Mucosa of rectum (tissue), 2 donors: ENCODE measurements around the gene SCN8A.
"Not testable (repeated sequence)": the region's sequence is repeated elsewhere in the genome, so short reads cannot be mapped to it uniquely, and the experiment has no call there.

Source experiments
- H3K27ac ChIP-seq, 2 donors: one replicate each; pipeline ENCODE4 v1.7.0; 2013; ENCODE audit warnings: inconsistent platforms in 2 of 2, low read depth in 2 of 2, low read length in 2 of 2
- H3K27me3 ChIP-seq, 2 donors: one replicate each; pipeline ENCODE4 v1.7.0; 2013; ENCODE audit warnings: low read length in 2 of 2; ENCODE audit not compliant: control insufficient read depth in 2 of 2, insufficient read depth in 2 of 2
- H3K36me3 ChIP-seq, 2 donors: one replicate each; pipeline ENCODE4 v1.7.0; 2013; ENCODE audit warnings: low read length in 2 of 2; ENCODE audit not compliant: control insufficient read depth in 2 of 2, insufficient read depth in 2 of 2
- H3K4me1 ChIP-seq, 2 donors: one replicate each; pipeline ENCODE4 v1.7.0; 2013; ENCODE audit warnings: low read length in 2 of 2, mild to moderate bottlenecking in 1 of 2; ENCODE audit not compliant: control insufficient read depth in 2 of 2, insufficient read depth in 2 of 2
- H3K4me3 ChIP-seq, 2 donors: one replicate each; pipeline ENCODE4 v1.7.0; 2013; ENCODE audit warnings: low read length in 2 of 2
- H3K9ac ChIP-seq, 2 donors: one replicate each; pipeline ENCODE4 v1.7.0; 2013; ENCODE audit warnings: low read length in 2 of 2, low read depth in 1 of 2, mild to moderate bottlenecking in 1 of 2
- H3K9me3 ChIP-seq, 2 donors: one replicate each; pipeline ENCODE4 v1.7.0; 2013; ENCODE audit warnings: low read length in 2 of 2; ENCODE audit not compliant: control insufficient read depth in 2 of 2
- donor health status: healthy.
- donor health status: Normal muscosa, but diverticular disease.

SCN8A gene

DNA sequence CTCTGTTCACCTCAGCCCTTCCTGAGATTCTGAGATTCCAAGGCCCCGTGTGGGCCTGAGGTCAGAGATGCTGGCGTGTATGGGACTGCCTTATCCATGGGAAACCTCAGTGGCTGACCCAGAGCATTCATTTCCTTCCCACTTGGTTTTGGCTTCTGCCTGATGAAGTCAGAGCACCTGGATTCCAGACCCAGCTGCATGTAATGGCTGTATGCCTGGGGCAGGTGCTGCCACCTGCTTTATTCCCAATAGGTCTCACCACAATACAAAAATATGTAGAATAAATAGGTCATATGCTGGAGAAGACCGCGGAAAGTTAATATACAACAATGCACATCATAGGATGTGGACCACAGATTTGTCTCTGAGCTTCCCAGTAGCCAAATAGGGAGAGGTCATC, 231.9 kb downstream of the SCN8A start:
- Histone ChIP-seq H3K36me3 (no peaks in the 10 kb centered on the region), H3K4me3 (no peak overlapping the region), H3K27ac (no peak overlapping the region), H3K27me3 (no peaks in the 10 kb centered on the region), H3K4me1 (peaks cover 12 to 18% of the 10 kb centered on the region in 2 donors), H3K9me3 (no peaks in the 10 kb centered on the region), H3K9ac (no peak overlapping the region)

DNA sequence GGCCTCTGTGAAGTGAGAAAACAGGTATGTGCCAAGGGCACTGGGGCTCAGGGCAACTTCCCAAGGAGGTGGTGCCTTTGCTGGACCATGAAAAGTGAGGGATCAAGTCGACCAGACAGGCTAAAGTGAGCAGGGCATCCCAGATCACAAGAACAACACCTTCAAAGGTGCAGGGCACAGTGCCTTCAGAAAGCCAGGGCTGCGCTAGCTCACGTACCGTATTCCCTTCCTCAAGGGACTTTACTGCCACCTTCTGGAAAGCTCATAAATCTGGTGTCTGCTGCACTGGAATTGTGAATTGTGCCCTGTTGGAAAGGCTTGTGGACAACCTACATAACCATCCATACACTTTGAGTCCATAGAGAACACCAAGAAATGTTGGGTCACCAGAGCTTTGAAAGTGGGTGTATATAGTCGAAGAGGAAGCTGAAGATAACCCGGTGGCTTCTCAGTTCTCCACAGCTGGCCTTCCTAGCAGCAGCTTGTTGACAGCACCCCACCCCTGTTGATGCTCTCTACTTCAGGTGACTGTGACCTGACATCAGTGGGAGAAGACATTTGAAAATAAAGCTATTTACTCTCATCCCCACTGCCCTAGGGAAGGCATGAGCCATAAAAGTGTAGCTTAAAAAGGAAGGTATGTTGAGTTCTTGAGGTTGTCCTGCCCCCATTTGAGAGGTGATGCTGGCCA, 233.0 kb downstream of the SCN8A start:
- Histone ChIP-seq H3K36me3 (no peaks in the 10 kb centered on the region), H3K4me3 (no peak overlapping the region), H3K27me3 (no peaks in the 10 kb centered on the region), H3K4me1 (peaks cover 18 to 23% of the 10 kb centered on the region in 2 donors), H3K9ac (no peak overlapping the region), H3K9me3 (no peaks in the 10 kb centered on the region), H3K27ac (no peak overlapping the region)

DNA sequence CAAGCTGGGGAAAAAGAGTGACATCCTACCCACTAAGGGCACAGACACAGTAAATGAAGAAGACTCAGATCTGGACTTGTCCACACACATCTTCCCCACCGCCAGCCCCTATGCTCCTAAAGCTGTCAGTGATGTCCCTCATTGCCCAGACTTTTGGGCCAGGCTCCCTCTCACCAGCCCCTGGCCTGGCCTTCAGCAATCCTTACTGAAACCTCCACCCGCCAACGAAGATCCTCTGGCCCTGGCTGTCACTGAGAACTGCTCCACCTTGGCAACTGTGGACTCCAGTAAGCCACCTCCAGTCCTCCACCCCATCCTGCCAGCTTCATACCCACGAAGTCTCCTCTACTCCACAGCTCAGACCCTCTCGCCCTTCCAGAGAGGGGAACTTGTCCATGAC, 234.2 kb downstream of the SCN8A start:
- Histone ChIP-seq H3K4me1 (peaks cover 18 to 21% of the 10 kb centered on the region in 2 donors), H3K27ac (no peak overlapping the region), H3K4me3 (no peak overlapping the region), H3K27me3 (no peaks in the 10 kb centered on the region), H3K36me3 (no peaks in the 10 kb centered on the region), H3K9ac (no peak overlapping the region), H3K9me3 (no peaks in the 10 kb centered on the region)

DNA sequence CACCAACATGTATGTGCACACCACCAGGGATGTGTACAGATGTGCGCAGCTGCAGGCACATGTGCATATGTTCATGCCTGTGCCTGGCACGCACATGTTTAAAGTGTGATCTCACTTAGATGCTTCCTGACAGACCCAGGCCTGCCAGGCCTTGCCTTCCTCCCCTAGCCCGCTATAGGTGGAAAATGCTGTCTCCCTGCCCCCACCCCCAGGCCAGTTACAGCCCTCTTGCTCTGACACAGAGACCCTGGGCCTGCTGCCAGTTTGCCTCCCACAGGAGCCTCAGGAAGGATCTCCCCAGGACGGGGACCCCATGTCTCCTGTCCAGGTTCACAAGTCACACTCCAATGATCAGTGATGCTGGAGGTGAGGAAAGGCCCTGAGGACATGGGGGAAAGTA, 235.8 kb downstream of the SCN8A start:
- peaks cover 18 to 19% of the 10 kb centered on the region in 2 donors for H3K4me1 ChIP-seq
- H3K4me3 ChIP-seq: no peak overlapping the region
- peaks cover 0 to 3% of the 10 kb centered on the region in 2 donors for H3K27me3 ChIP-seq
- H3K9me3 ChIP-seq: no peaks in the 10 kb centered on the region
- no peaks in the 10 kb centered on the region for H3K36me3 ChIP-seq
- H3K9ac ChIP-seq: no peak overlapping the region
- no peak overlapping the region for H3K27ac ChIP-seq

DNA sequence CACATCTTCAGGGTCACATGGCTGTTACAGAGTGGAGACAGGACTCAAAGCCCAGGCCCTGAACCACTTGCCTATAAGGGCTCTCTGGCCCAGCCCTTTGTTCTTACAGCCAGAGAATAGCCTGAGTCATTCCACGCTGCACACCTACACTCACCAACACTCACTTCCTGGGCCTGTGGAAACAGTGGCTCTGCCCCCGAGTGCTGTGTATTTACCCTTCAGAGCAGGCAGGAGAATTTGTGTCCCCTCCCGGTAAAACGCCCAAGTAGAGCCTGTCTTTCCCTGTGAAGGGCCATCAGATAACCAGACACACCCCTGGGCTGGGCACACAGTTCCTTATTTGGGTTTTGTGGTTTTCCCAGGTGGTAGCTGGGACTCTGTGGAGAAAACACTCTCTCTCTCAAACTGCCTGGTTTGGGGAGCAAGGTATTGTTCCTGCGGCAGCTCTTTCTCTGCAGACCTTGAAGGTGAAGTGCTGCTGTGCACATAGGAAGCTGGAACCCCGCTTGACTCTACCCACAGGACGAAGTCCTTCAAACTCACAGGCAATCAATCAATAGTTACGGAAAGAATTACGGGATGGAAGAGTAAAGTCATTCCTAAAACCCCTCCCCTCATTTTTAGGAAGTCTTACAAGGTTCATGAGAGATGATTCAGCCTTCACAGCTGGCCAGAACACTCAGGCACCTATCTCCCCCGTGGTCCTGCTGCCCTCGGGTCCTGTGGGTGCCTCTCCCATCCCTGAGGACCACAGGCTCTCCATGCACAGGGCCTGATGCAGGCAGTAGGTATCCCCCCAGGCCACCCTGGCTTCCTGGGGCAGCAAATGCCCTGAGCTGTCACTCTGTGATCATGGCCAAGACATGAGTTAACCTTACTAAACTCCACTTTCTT, 237.1 kb downstream of the SCN8A start:
- peak overlapping the region; percentile 29 to 69 for H3K27ac ChIP-seq
- H3K27me3 ChIP-seq: peaks cover 4 to 7% of the 10 kb centered on the region in 2 donors
- no peak overlapping the region for H3K4me3 ChIP-seq
- H3K36me3 ChIP-seq: no peaks in the 10 kb centered on the region
- H3K9me3 ChIP-seq: no peaks in the 10 kb centered on the region
- H3K9ac ChIP-seq: no peak overlapping the region
- peaks cover 18 to 19% of the 10 kb centered on the region in 2 donors for H3K4me1 ChIP-seq

DNA sequence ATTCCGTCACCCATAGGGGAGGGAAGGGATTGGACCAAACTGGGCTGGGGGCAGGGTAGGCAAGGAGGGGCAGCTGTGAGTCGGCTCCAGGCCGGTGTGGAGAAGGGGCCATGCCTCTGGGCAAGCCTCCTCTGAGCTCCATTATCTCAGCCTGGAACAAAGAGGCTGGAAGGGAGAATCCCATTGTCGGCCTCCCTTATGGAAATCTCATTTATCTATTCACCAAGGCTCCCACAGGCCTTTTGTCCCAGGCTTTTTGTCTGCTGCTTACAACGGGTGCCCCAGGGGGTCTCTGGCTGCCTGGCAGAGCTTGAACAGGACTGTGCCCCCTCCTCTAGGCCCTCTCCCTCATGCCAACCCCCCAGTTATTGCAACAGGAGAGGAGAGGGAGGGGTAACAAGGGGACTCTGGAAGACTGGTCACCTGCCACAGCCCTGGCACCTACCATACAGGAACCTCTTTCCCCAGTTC, 238.0 kb downstream of the SCN8A start:
- Histone ChIP-seq H3K36me3 (no peaks in the 10 kb centered on the region), H3K9me3 (no peaks in the 10 kb centered on the region), H3K27me3 (peaks cover 8 to 13% of the 10 kb centered on the region in 2 donors), H3K27ac (no peak overlapping the region), H3K9ac (no peak overlapping the region), H3K4me3 (no peak overlapping the region), H3K4me1 (peaks cover 18 to 19% of the 10 kb centered on the region in 2 donors)

DNA sequence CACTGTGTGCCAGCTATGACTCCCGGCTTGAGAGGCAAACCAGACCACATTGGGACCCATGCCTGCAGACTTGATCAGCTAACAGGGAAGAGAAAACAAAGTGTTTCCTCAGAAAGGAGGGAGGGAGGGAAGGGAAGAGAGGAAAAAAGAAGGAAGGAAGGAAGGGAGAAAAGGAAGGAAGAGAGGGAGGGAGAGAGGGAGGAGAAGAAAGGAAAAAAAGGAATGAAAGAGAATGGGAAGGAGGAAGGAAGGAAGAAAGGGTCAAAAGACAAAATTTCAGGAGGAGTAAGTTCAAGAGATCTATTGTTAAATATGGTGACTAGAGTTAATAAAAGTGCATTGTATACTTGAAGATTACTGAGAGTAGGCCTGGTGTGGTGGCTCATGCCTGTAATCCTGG, 238.6 kb downstream of the SCN8A start:
- Histone ChIP-seq H3K4me1 (peaks cover 18 to 19% of the 10 kb centered on the region in 2 donors), H3K27me3 (peaks cover 8 to 13% of the 10 kb centered on the region in 2 donors), H3K9me3 (no peaks in the 10 kb centered on the region), H3K27ac (no peak overlapping the region), H3K9ac (no peak overlapping the region), H3K36me3 (no peaks in the 10 kb centered on the region), H3K4me3 (no peak overlapping the region)

DNA sequence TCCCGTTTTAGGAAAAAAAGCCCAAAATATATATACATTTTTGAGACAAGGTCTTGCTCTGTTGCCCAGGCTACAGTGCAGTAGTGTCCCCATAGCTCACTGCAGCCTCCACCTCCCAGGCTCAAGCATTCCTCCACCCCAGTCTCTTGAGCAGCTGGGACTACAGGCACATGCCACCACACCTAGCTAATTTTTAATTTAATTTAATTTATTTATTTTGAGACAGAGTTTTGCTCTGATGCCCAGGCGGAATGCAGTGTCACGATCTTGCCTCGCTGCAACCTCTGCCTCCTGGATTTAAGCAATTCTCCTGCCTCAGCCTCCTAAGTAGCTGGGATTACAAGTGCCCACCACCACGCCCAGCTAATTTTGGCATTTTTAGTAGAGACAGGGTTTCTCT, 240.8 kb downstream of the SCN8A start:
- not testable (repeated sequence) for H3K9ac ChIP-seq, H3K27ac ChIP-seq, H3K36me3 ChIP-seq, H3K4me3 ChIP-seq, H3K9me3 ChIP-seq
- H3K4me1 ChIP-seq: peaks cover 16 to 18% of the 10 kb centered on the region in 2 donors
- H3K27me3 ChIP-seq: peaks cover 8 to 18% of the 10 kb centered on the region in 2 donors

DNA sequence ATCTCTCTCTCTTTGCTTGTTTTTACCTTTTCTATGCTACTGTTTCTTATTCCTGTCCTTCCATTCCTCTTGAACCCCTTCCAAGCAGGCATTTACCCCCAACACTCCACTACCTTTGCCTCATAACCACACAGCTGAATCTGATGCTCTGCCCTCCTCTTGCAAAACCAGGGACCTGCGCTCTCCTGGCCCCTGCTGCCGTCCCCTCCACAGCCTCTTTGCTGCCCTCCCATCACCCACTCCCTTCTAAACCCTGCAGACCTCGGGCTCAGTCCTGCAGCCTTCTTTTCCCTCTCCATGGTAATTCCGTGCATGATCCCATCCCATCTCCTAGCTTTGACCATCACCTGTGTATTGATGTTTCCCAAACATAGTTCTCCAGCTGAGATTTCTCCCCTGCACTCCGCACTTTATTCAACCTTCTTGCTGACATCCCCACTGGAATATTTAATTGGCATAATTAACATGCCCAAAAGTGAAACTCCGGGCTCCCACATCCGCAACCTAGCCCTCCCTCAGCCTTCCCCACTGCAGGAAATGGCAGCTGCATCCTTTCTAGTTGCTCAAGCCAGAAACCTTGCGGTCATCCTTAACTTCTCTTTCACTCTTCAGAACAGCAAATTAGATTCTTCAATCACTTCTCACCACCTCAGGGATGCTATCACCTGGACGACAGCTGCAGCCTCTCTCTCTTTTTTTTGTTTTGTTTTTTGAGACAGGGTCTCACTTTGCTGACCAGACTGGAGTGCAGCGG, 241.5 kb downstream of the SCN8A start:
- peaks cover 9 to 11% of the 10 kb centered on the region in 2 donors for H3K4me1 ChIP-seq
- no peak overlapping the region for H3K9ac ChIP-seq
- H3K4me3 ChIP-seq: no peak overlapping the region
- no peaks in the 10 kb centered on the region for H3K9me3 ChIP-seq
- H3K36me3 ChIP-seq: no peaks in the 10 kb centered on the region
- no peak overlapping the region for H3K27ac ChIP-seq
- H3K27me3 ChIP-seq: peaks cover 10 to 18% of the 10 kb centered on the region in 2 donors
